ENCODE measurements around the gene SLC12A3.

GRCh38 chr16:56911771-56912571 is 47.0 kb downstream of the SLC12A3 start:
- TF ChIP-seq, protein P1, sequence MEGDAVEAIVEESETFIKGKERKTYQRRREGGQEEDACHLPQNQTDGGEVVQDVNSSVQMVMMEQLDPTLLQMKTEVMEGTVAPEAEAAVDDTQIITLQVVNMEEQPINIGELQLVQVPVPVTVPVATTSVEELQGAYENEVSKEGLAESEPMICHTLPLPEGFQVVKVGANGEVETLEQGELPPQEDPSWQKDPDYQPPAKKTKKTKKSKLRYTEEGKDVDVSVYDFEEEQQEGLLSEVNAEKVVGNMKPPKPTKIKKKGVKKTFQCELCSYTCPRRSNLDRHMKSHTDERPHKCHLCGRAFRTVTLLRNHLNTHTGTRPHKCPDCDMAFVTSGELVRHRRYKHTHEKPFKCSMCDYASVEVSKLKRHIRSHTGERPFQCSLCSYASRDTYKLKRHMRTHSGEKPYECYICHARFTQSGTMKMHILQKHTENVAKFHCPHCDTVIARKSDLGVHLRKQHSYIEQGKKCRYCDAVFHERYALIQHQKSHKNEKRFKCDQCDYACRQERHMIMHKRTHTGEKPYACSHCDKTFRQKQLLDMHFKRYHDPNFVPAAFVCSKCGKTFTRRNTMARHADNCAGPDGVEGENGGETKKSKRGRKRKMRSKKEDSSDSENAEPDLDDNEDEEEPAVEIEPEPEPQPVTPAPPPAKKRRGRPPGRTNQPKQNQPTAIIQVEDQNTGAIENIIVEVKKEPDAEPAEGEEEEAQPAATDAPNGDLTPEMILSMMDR (IDR thresholded peaks at IDR 0.05; ENCODE audit: insufficient read depth, low read length, poor library complexity, severe bottlenecking): no peak
- TF ChIP-seq EZH2phosphoT487 (conservative IDR thresholded peaks at IDR 0.05; ENCODE audit: low read length): no peak

Data from SU-DHL-6 (cell line).